HL-60/S4 treated with retinoic acid at 250 ng/mL for 4 days and 3 days (cell line): Measurements from ENCODE around the gene PROSER2.

Experiments
- in situ Hi-C: fragments of 300-500 bp; cut with MboI; formaldehyde crosslinking; loops from 2 replicates; pipeline ENCODE4 v1.7.0; 2022; ENCODE audit warnings: low sequenced_read_pairs

The PROSER2 gene, protein sequence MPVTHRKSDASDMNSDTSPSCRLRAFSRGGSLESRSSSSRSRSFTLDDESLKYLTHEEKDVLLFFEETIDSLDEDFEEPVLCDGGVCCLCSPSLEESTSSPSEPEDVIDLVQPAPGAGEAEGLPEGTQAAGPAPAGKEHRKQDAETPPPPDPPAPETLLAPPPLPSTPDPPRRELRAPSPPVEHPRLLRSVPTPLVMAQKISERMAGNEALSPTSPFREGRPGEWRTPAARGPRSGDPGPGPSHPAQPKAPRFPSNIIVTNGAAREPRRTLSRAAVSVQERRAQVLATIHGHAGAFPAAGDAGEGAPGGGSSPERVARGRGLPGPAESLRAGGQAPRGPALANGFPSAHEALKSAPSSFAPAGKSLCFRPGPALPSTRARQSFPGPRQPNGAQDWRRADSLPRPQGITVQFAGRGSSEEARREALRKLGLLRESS

DNA sequence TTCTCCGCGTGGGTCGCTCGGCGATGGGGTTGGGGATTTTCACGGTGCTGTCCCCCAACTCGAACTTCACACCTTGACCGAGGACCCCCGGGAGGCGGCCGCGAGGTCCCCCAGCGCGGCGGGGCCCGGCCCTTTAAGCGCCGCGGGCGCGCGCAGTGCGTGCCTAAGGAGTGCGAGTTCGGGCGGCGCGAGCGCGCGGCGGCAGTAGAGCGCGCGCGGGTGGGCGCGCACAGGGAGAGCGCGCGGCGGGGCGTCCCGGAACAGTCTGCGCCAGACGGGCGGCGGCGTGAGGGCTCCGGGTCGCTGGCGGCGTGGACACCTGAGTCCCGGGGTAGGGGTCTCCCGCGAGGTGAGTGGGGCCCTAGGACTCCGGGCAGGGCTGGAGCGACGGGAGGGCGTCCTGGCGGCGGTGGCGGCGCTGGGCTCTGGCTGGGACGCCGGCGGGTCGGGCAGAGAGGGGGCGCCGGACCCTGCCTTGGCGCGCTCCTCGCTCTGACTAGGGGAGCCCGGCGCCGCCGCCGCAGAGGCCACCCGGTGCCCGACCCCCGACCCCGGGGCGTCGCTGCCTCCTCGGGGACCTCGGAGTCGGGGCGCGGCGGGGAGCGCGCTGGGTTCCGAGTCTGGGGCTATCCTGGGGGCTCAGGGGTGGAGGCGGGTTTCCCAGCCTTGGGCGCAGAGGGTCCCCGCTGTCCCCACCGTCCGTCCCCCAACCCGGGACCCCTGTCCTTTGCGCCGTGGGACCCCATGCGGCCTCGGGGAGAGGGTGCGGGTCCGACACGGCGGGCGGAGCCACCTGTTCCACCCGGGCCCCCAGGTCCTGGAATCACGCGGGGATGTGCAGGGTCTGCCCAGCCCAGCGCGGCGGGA is at the start of gene PROSER2:
Gene PROSER2 (plus strand): TSS at position 235 of the 867 bp plus-strand sequence. CDS start 28,722 bp downstream, outside the sequence.
- in situ Hi-C loops: no loop called here

DNA sequence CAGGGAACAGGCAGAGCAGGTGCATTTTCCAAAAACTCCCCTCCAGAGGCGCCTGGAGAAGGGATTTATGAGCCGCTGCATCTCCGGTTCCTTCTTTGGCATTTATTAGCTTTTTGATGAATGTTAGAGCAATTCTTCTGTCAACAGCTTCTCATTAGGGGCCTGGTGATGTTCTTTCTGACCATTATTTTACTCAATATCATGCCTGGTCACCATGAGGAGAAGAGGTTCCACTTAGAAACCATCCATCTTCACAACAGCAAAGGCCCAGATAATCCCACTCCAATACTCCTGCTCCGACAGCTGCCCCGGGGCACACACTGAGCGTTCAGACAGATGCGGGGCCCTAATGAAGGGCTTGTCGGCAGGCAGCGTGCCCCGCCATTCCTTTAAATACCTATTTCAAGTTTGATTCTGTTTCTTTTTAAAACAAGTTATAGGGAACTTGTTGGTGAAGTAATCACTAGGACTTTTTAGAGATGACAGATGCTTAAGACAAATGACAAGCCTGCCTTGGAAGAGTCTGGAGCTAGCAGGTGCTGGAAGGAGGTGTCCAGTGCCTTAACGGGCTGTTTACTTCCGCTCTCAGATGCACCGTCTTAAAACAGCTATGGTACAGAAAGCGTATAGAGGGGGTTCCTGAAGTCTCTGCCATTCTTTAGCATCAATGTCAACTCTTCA is 49.3 kb upstream of the PROSER2 start:
- in situ Hi-C loops: no loop called here

DNA sequence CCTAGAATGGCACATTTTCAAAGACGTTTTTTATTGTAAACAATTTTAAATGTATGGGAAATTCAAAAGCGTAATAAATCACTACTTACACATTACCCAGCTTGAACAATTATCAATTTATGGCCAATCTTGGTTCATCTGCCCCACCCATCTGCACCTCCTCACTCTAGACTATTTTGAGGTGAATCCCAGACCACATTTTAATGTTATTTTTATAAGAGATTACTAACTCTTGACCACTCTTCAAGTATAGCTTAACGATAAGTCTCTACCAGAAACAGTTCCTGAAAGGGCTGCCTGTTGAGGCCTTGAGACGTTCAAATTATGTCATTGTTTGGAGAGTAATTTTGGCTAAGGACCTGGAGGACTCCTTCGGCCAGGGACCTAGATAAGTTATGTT is 47.7 kb upstream of the PROSER2 start:
- in situ Hi-C loops: no loop called here

DNA sequence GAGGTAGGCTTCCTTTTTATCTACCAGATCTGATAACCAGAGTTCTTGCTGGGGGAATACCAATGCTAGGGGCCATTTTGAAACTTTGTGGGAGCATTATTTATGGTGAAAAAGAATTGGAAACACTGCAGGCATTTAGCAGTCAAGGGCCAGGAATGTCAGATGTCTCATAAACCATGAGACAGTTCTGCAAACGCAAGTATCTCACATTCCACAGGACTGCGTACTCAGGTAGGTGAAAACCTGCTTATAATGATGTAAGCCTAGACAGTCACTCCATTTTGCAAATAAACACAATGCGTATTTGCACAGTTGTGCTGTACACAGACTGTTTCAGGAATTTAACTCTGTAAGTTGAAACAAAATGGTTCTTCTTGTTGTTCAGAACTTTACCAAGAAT is 47.1 kb upstream of the PROSER2 start:
- in situ Hi-C loops: no loop called here

DNA sequence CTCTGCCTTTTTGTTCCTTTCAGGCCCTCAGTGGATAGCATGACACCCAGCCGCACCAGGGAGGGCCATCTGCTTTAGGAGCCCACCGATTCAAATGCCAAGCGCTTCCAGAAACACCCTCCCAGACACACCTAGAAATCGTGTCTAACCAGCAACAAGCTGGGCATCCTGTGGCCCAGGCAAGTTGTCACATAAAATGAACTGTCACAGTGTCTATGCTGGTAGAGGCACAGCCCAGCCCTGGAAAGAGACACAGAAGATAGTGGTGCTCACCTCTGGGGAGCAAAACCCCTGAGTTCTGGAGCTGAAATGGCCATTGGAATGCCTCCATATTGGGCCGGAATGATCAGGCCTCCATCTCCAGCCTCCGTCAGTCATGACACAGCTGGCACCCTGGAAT is 42.0 kb upstream of the PROSER2 start:
- in situ Hi-C loops: no loop called here

DNA sequence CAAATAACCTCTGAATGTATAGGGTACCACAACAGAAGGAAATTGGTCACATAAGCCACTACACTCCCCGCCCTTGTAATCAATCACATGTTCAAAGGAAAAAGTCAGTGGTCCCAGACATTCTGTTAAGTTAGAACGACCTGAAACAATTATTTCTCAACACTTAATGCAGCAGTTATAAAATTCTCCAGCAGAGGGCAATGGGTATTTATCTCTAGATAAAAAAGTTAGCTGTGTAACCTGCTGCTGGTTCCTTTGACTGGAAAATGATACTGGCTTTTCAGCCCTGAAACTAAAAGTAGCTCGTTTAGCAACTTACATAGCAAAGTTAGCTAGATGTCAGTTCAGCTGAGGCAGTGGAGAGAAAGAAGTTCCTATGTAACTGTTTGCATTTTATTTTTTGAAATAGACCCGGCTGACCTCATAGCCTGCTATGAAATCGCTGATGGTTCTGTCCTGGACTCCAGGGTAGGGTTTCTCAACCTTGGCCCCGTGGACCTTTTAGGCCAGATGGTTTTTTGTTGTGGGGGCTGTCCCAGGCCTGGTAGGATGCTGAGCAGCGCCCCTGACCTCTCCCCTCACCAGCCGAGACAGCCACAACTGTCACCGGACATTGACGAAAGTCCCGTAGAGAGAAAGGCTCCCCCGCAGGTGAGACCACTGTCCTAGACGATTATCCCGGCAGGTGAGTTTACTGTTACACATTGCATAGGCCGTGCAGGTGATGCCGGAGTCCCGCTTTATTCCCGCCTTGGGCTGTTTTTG is 40.2 kb upstream of the PROSER2 start:
- in situ Hi-C loops: no loop called here

DNA sequence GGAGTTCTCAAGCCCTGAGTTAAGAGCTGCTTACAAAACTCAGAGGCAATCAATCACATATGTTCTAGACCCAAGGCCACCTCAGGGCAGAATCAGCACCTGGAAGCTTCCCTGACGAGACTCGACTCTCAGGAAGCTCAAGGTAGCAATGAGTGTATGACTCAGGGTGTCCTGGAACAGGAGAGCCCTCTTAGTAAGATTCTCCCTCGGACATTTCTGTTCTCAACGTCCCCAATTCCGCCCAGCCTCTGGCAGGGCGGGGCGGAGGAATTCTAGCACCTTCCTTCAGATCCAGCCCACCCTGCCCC is 39.6 kb upstream of the PROSER2 start:
- in situ Hi-C loops: no loop called here

DNA sequence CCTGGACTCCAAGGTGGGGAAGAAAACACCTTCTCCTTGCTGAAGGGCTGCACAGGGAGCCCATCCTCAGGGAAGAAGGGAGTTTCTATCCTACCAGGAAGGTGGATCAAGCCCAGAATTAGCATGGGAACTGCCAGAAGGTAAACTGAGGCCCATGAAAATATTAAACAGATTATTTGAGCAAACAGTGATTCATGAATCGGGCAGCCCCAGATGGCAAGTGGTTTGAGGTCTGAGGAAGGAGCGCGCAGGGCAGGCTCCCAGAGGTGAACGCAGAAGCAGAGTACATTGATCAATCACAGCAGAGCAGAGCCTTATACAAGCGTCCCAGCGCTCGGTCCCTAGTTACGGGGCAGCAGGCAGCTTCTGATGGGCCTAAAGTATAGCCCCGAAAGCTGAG is 35.8 kb upstream of the PROSER2 start:
- in situ Hi-C loops: no loop called here

DNA sequence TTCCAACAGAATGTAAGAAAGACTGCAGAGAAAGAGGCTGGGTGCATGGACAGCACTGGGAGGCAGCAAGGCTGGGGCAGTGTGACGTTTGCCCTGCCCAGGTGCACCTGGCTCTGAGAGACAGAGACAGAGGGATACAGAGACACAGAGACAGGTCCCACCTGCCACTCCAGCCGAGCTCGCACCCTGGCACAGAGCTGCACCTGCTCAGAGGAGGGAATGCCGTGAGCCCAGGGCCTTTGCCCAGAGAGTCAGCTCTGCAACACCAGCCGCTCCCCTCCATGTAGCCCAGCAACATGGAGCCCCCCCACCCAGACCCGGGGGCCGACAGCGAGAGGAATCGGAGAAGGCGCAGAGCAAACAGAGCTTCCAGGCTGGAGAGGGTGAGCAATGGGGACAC is 35.3 kb upstream of the PROSER2 start:
- in situ Hi-C loops: no loop called here

DNA sequence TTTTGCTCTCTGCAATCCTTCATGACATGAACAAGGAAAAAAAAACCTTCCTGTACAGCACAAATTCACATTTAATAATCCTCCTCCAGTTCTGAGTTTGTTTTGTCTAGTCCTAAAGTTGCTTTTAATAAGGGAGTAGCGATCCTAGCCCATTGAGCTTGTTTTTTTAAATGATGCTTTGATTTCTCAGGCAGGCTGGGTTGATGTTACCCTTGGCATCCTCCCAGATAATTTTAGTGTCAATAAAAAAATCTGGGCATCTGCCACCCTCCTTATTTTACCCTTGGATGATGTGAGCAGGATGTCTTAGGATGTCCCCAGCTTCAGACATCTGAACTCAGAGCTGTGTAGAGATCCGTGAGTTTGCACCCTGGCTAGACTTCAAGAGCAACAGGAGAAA is 33.9 kb upstream of the PROSER2 start:
- in situ Hi-C loops: no loop called here

DNA sequence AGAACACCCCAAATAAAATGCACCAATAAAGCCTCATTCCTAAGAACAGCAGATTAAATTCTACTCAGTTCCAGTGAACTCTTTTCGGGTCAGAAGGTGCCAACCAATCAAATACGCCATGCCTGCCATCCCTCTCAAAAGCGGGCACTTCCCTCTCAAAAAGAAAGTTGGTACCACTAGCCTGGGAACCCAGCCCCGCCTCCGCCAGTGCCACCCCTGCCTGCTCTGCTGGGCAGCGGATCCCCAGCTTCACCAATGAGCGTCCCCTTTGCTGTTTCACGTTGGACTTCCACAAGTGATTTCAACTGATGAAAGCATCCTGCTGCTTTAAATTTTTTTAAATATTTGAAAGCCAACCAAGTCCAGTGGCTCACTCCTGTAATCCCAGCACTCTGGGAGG is 33.2 kb upstream of the PROSER2 start:
- in situ Hi-C loops: no loop called here

DNA sequence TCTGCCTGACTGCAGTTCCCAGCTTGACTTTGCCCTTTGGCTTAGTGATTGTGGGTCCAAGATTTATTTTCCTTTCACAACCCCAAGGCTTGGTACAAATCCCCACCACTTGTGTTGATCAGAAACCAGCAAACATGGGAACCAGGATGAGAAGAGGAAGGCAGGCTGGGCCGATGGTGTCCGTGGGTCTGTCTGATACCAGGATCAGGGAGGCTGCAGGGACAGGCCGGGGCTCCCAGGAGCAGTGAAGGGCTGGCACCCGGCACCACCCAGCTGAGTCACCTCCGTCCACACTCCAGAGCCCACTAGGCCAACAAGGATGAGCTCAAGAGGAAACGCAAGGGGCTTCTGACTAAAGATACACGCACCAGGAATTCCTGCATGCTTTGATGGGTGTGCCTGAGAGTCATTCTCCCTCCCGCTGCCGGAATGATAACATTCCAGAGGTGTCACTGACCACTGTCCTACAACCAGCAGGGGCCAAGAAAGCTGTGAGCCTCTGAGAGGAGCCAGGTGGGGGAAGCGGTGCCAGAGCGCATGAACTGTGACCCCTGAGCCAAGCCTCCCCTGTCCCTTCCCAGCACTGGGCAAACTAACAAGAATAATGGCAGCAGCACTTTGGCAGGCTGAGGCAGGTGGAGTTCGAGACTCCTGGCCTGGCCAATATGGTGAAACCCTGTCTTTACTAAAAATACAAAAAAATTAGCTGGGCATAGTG is 29.2 kb upstream of the PROSER2 start:
- in situ Hi-C loops: no loop called here

DNA sequence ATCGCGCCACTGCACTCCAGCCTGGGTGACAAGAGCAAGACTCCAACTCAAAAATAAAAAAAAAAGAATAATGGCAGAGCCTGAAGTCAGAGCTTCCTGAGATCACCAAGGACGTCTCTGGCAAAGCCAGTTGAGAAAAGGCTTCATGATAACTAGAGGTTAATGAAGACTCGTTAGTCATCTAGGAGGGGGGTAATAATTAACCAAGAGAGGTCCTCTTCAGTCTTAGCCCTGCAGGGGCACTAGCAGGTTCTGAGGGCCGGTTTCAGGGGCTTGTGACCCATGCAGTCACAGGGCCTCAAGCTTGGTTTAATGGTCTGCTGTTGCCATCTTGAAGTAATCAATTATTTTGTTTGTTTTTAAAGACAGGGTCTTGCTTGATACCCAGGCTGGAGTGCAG is 28.6 kb upstream of the PROSER2 start:
- in situ Hi-C loops: no loop called here

DNA sequence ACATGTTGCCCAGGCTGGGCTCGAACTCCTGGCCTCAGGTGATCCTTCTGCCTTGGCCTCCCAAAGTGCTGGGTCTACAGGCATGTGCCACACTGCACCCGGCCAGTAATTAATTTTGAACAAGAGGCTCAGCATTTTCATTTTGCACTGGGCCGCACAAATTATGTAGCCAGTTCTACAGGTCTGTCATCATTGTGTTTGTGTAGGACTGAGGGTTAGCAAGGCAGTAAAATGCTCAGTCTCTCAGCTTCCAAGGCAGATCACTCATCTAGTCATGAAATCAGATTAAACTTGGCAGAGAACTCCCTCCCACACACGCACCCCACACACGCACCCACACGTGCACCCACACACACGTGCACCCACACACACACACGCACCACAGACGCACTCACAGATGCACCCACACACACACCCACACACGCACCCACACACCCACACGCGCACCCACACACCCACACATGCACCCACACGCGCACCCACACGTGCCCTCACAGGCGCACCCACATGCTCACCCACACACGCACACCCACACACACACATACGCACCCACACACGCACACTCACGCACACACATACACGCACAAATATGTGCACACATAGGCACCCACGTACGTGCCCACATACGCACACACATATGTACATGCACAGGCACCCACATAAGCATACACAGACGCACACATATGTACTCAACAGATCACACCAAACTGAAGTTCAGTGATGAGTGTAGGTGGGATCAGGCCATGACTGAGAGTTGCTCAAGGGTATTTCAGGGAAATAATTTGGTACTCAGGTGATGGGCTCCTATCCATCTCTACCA is 27.8 kb upstream of the PROSER2 start:
- in situ Hi-C loops: no loop called here

DNA sequence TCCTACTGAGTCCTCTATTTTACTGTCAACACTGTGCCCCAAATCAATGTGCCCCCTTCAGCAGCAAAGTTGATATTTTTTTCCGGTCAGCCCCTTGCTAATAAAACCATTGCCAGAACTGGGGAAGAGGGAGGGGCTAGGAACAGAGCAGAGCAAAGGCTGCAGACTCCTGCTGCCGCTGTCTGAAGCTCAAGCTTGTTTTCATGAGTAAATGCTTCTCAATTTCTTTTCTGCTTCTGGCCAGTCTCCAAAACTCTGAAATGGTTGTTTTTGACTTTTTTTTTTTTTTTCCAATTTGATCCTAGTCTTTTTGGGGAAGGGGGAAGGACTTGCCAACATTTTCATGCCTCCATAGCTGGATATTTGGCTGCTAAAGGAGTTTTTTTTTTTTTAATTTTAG is 26.7 kb upstream of the PROSER2 start:
- in situ Hi-C loops: no loop called here

DNA sequence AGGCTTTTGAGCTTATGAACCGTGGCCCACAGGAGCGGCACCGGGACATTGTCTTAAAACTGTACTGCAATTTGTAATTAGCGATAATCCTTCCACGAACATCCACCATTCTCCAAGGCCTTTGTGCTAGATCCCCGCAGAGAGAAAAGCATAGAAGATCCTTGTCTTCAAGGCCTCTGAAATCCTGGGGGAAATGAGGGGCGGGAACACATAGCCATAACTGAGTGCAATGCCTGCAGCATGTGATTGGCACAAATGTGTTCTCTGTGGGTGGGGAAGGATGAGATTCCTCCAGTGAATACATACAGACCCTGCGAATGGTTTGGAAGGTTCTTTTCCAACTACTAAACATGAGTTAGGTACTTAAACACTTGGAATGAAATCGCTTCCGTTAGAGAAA is 25.9 kb upstream of the PROSER2 start:
- in situ Hi-C loops: no loop called here

DNA sequence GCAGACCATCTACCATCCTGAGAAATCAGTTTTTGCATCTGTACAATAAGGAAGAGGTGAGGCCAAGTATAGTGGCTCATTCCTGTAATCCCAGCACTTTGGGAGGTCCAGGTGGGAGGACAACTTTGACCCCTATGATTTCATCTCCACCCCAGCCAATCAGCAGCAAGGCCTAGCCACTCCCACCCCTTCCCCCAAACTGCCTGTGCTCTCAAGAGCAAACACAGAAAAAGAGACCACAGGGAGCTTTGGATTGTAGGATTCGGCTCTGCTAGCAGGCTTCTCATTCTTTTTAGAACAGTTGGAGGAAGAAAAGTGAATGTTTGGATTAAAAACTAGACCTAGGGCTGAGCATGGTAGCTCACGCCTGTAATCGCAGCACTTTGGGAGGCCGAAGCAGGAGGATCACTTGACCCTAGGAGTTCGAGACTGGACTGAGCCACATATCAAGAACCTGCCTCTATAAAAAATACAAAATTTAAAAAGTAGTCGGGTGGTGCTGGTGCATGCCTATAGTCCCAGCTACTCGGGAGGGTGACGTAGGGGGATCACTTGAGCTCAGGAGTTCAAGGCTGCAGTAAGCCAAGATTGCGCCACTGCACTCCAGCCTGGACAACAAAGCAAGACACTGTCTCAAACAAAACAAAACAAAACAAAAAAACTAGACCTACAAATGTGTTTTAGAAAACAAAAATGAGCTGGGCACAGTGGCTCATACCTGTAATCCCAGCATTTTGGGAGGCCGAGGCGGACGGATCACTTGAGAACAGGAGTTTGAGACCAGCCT is 25.1 kb upstream of the PROSER2 start:
- in situ Hi-C loops: no loop called here

DNA sequence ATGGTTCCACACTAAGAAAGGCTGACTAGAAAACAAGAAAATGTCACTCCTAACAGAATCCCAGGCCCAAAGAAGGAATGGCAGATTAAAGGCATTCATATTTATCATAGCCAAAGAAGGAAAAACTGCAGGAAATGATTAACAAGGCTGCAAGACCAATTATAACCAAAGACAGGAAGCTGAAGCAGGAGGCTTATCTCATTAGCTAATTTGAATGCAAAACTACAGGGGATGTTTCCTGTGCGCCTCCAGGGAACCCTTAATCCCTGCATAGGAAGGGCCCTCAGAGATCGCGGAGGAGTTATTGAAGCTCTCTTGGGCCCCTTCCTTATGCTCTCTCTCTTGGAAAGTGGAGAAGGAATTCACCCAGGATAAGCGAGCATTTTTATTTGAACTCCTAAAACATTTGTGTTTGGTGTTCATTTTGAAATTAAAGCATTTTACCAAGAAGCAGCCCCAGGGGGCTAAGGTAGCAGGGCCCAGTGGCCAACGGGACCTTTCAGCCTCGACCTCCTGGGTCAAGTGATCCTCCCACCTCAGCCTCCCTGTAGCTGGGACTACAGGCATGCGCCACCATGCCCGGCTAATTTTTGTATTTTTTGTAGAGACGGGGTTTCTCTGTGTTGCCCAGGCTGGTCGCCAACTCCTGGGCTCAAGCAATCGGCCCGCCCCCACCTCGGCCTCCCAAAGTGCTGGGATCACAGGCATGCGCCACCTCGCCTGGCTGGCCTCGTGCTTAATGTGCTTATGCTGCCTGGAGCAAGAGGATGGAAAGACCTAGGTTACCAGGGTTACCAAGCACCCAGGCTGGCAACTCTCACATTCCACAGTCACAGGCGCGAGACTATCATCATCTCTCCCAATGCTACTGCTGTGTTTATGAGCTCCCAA is 24.1 kb upstream of the PROSER2 start:
- in situ Hi-C loops: no loop called here
